Endothelial cell of umbilical vein (primary cell): Measurements from ENCODE around the gene KIF5C. TPM values are rescaled to one million over a fixed set of nuclear protein-coding genes. Genes with fewer than 3 reads are reported as not detected.

Source experiments
- BruUV-seq: library from RNA; stranded (reverse); fragments of 400-500 nt; replicated peaks from 2 replicates; lab custom pipeline; 2021; lab: Mats Ljungman, UMichigan
- CTCF ChIA-PET: fragments of 300-600, 350-600 bp; sonication (Branson Sonifier 250); formaldehyde crosslinking; loops from one replicate; lab custom pipeline; 2021; ENCODE audit warnings: antibody characterized with exemption, inconsistent platforms; lab: Charles Lee
- POLR2A ChIA-PET: fragments of 300-600, 350-600 bp; sonication (Branson Sonifier 250); formaldehyde crosslinking; loops from one replicate; lab custom pipeline; 2021; ENCODE audit warnings: antibody characterized with exemption, inconsistent platforms; lab: Charles Lee
- DNase-seq: peaks from one replicate; pipeline ENCODE4 v3.0.0-alpha.2; 2011; ENCODE audit warnings: low read depth, low spot score
- FAIRE-seq: peaks from 2 replicates; lab custom pipeline; 2011; peaks lifted over from hg19 to GRCh38; lab: Jason Lieb, UNC
- H2AFZ ChIP-seq: 2 replicates; pipeline ENCODE4 v1.6.0; 2012; ENCODE audit warnings: low read depth, low read length, control low read depth, inconsistent platforms
- H3K27ac ChIP-seq: 2 replicates; pipeline ENCODE4 v1.5.1; 2011; ENCODE audit warnings: low read depth, mild to moderate bottlenecking, control low read depth, low read length, moderate library complexity; ENCODE audit not compliant: insufficient read depth
- H3K27me3 ChIP-seq, 2 experiments: 2 replicates each; pipeline versions ENCODE4 v1.6.0 to v1.6.1; 2011; ENCODE audit warnings: low read length in 2 of 2, mixed read lengths in 1 of 2; ENCODE audit not compliant: control insufficient read depth in 2 of 2, insufficient read depth in 2 of 2
- H3K36me3 ChIP-seq, 2 experiments: 2 replicates in 1 of 2; 3 replicates in 1 of 2; pipeline ENCODE4 v1.5.1; 2011; ENCODE audit warnings: low read length in 2 of 2, mild to moderate bottlenecking in 1 of 2, moderate library complexity in 1 of 2; ENCODE audit not compliant: control insufficient read depth in 2 of 2, insufficient read depth in 2 of 2; ENCODE audit errors: extremely low read depth in 1 of 2
- H3K4me1 ChIP-seq: 3 replicates; pipeline ENCODE4 v1.5.1; 2011; ENCODE audit warnings: mild to moderate bottlenecking, low read length; ENCODE audit not compliant: control insufficient read depth, insufficient read depth; ENCODE audit errors: extremely low read depth
- H3K4me2 ChIP-seq: 2 replicates; pipeline ENCODE4 v1.6.1; 2011; ENCODE audit warnings: low read length, control low read depth, mixed read lengths; ENCODE audit not compliant: insufficient read depth
- H3K4me3 ChIP-seq, 3 experiments: fragments of 200-600 bp in 1 of 3; sonication (generic), shearing (Covaris generic) in 1 of 3; replicated peaks in 1 of 3; 2 replicates each; pipeline ENCODE4 v1.5.1; 2011 to 2016; ENCODE audit warnings: control low read depth in 3 of 3, low read length in 3 of 3, mild to moderate bottlenecking in 2 of 3, inconsistent platforms in 1 of 3, low read depth in 1 of 3, moderate library complexity in 1 of 3; ENCODE audit not compliant: insufficient read depth in 1 of 3
- H3K79me2 ChIP-seq: 2 replicates; pipeline ENCODE4 v1.6.0; 2012; ENCODE audit warnings: low read length, inconsistent platforms; ENCODE audit not compliant: control insufficient read depth, insufficient read depth
- H3K9ac ChIP-seq: replicated peaks from 2 replicates; pipeline ENCODE3; 2011; ENCODE audit warnings: low read length, control low read depth; ENCODE audit not compliant: insufficient read depth; ENCODE audit errors: extremely low read depth
- H3K9me1 ChIP-seq: replicated peaks from 3 replicates; pipeline ENCODE4 v1.6.0; 2011; ENCODE audit warnings: mild to moderate bottlenecking, low read length; ENCODE audit not compliant: control insufficient read depth, insufficient read depth; ENCODE audit errors: extremely low read depth
- H3K9me3 ChIP-seq: replicated peaks from 2 replicates; pipeline ENCODE4 v1.5.1; 2012; ENCODE audit warnings: low read length, inconsistent platforms; ENCODE audit not compliant: control insufficient read depth, insufficient read depth
- H4K20me1 ChIP-seq: replicated peaks from 2 replicates; pipeline ENCODE3; 2011; ENCODE audit warnings: mild to moderate bottlenecking, low read length; ENCODE audit not compliant: control insufficient read depth, insufficient read depth; ENCODE audit errors: extremely low read depth
- CTCF ChIP-seq, 2 donors: IDR thresholded peaks; 1 replicate in 1 of 2; 2 replicates in 1 of 2; pipeline ENCODE4 v1.5.1; 2011; ENCODE audit warnings: low read length in 2 of 2, mild to moderate bottlenecking in 2 of 2, moderate library complexity in 2 of 2, control low read depth in 1 of 2, inconsistent platforms in 1 of 2, low read depth in 1 of 2; ENCODE audit not compliant: insufficient read depth in 1 of 2; ENCODE audit errors: extremely low read depth in 1 of 2
- EZH2 ChIP-seq: IDR thresholded peaks from 2 replicates; pipeline ENCODE4 v1.6.1; 2012; ENCODE audit warnings: borderline replicate concordance, low read depth, mild to moderate bottlenecking, moderate library complexity, low read length, inconsistent platforms; ENCODE audit not compliant: severe bottlenecking
- FOS ChIP-seq: IDR thresholded peaks from 2 replicates; pipeline ENCODE4 v1.6.1; 2011; ENCODE audit warnings: mild to moderate bottlenecking, low read length, moderate library complexity, borderline replicate concordance; ENCODE audit not compliant: insufficient read depth
- GATA2 ChIP-seq: IDR thresholded peaks from 2 replicates; pipeline ENCODE4 v1.7.0; 2011; ENCODE audit warnings: low read depth, mild to moderate bottlenecking, moderate library complexity, mixed read lengths, low read length; ENCODE audit not compliant: insufficient read length, insufficient read depth
- JUN ChIP-seq: IDR thresholded peaks from 2 replicates; pipeline ENCODE4 v1.6.1; 2011; ENCODE audit warnings: borderline replicate concordance, low read depth; ENCODE audit not compliant: insufficient read length, insufficient read depth
- MAX ChIP-seq: IDR thresholded peaks from 2 replicates; pipeline ENCODE4 v1.6.1; 2011; ENCODE audit not compliant: insufficient read depth, insufficient read length
- MYC ChIP-seq: IDR thresholded peaks from one replicate; pipeline ENCODE4 v1.6.1; 2011; ENCODE audit warnings: mild to moderate bottlenecking, low read depth, low read length
- POLR2A ChIP-seq: IDR thresholded peaks from 2 replicates; pipeline ENCODE4 v1.6.1; 2012; ENCODE audit warnings: low read depth, mild to moderate bottlenecking, control low read depth, low read length
- POLR2AphosphoS5 ChIP-seq: IDR thresholded peaks from 2 replicates; pipeline ENCODE4 v1.6.1; 2012; ENCODE audit warnings: low read depth, mild to moderate bottlenecking, control low read depth, low read length, moderate library complexity; ENCODE audit not compliant: insufficient read depth
- dilution Hi-C: fragments of 300-500 bp; cut with MboI; formaldehyde crosslinking; loops from one replicate; pipeline ENCODE4 v1.15.0; 2019; ENCODE audit warnings: low sequenced_read_pairs; ENCODE audit not compliant: extremely low pct_ligation_motif_present
- intact Hi-C: fragments of 100-400 bp; cut with micrococcal nuclease; formaldehyde crosslinking; loops from one replicate; pipeline ENCODE4 v1.10.0; 2022
- polyA plus RNA-seq, 4 experiments: library from polyadenylated mRNA; depleted of rRNA in 3 of 4; stranded (reverse) in 3 of 4; unstranded in 1 of 4; fragments of >200 nt; gene quantifications; 2 replicates each; pipeline versions ENCODE4 v1.2.1 to v1.2.3, GENCODE V29; 2011 to 2012; ENCODE audit warnings: missing spikeins in 1 of 4
- total RNA-seq: library from RNA; stranded (reverse); gene quantifications from 2 replicates; pipeline ENCODE4 v1.2.3, GENCODE V29; 2021

Gene KIF5C
- total and polyA plus RNA-seq, 2 donors (not counting 3 experiments of a cell fraction or from before 2014, with no cell fraction given): 0.01 to 0.55 TPM

- H2AFZ ChIP-seq: no peak overlapping the region
- no peaks in the 10 kb centered on the region for H3K79me2 ChIP-seq
- H3K27ac ChIP-seq: no peak overlapping the region
- H3K4me2 ChIP-seq: no peak overlapping the region
- CTCF ChIA-PET: no interaction called here
- H3K4me1 ChIP-seq: no peaks in the 10 kb centered on the region
- H4K20me1 ChIP-seq: no peaks in the 10 kb centered on the region
- no peak for FAIRE-seq
- no peak for DNase-seq
- H3K9ac ChIP-seq: no peak overlapping the region
- no peaks in the 10 kb centered on the region for H3K9me1 ChIP-seq
- TF ChIP-seq EZH2 (no peak), MAX (no peak), POLR2AphosphoS5 (no peak), JUN (no peak), FOS (no peak), CTCF (IDR thresholded peaks at IDR 0.05; ENCODE audit: extremely low read depth in 1 of 2, insufficient read depth in 1 of 2, low read depth in 1 of 2, low read length in 2 of 2) (no peak), GATA2 (no peak), MYC (no peak), POLR2A (no peak)
- intact Hi-C loops: loop anchor here (10.0 kb wide), 1 partner anchor 344 kb away; the partner anchor contains the start of gene EPC2
- peaks cover 0 to 4% of the 10 kb centered on the region in 2 experiments for H3K27me3 ChIP-seq
- dilution Hi-C loops: no loop called here
- H3K4me3 ChIP-seq: no peak overlapping the region
- no peaks in the 10 kb centered on the region for H3K36me3 ChIP-seq
- BruUV-seq: no TSS peak
- no peaks in the 10 kb centered on the region for H3K9me3 ChIP-seq
- POLR2A ChIA-PET: no interaction called here
Measured at GRCh38 chr2:148988337-148988736, 113.3 kb downstream of the KIF5C start.
